ENCODE results near the gene PLA2G7.

PLA2G7 gene

DNA sequence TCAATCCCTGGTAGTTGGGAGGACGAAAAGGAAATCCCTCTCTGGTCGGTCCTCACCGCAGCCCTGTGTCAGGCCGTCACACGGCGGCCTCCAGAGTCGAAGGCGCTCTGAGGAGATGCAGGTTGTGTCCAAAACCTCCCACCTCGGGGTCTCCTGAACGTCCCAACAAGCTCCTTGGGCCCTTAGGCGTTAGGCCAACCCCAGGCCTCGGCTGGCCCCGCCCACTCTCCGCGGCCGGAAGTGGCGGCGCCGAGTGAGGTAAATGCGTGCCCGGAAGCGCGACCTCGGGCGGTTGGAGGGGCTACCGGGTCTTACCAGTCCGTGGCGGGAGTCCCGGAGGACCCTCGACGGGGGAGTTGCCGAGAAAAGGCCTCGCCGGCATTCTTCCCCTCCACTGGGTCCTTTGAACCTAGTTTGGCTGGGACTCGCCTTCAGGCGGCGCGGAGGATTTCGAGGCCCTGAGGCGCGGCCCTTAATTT, 47.5 kb downstream of the PLA2G7 start, which contains the start of gene TDRD6:
Gene TDRD6, plus strand, starts transcription at position 267 of the 479 bp plus-strand sequence. CDS start 244 bp downstream, outside the sequence.
- no peak for DNase-seq

GRCh38 chr6:46684771-46685170, 50.4 kb downstream of the PLA2G7 start:
- no peak for DNase-seq

GRCh38 chr6:46677314-46677654, 57.9 kb downstream of the PLA2G7 start:
- no peak for DNase-seq

DNA sequence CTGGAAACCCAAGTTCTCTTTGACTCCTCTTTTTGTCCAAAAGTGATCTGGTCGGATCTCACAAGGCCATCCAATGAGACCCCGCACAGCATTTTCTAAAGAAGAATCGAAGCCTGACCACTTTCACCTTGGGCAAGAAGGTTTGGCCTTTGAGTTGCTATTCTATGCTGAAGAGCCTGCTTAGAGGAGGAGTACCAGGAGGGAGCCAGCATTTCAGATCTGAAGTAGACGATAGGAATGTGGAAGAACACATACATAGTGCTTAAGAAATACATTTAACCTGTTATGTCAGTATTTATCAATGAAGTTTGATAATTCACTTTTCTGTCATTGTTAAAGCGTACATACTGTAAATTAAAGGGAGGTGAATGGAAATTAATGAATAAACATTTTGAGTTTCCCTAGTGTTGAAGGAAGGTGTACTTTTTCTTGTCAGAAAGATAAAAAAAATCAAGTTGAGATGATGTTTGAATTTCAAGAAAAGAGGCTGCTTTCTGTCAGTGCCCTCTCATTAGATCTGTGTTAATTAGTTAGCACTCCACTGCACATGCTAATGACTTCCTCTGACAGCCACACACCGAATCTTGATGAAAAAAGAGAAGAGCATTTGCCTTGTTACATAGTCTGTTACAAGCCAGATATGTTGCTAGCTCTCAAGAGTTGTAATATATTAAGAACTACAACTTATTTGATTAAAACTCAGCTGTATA, 58.4 kb downstream of the PLA2G7 start:
- DNase-seq = no peak

DNA sequence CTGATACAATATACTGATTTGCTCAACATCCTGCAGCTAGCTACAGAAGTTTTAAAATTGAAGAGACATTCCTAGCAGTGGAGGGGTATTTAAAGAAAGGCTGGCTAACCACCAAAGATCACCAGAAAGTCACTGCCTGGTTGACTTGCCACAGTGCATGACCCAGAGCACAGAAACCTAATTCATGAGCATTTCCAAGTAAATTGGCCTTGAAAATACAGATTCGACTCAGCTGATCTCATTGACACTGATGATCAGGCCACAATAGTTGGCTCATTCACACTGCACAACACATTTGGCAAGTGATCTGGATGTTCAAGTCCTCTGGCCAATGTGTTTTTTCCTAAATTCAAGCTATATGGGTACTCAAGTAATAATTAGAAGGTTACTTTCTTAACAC, 60.8 kb downstream of the PLA2G7 start:
- DNase-seq = no peak

DNA sequence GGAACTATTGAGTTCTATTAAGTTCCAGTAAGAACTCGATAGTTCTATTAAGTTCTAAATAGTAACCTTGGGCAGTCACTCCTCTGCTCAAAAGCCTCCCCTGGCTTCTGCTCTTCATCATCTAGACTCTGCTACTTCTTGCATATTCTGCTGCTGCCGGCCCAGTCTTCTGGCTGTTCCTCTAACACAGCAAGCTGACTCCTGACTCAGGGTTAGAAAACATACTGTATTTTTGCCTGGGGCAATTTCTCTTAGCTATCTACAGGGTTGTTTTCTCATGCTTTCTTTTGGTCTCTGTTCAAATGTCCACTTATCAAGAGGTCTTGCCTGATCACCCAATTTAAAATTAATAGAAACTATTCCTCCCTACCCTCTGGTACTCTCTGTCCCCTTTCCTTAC, 67.8 kb downstream of the PLA2G7 start:
- no peak for DNase-seq

DNA sequence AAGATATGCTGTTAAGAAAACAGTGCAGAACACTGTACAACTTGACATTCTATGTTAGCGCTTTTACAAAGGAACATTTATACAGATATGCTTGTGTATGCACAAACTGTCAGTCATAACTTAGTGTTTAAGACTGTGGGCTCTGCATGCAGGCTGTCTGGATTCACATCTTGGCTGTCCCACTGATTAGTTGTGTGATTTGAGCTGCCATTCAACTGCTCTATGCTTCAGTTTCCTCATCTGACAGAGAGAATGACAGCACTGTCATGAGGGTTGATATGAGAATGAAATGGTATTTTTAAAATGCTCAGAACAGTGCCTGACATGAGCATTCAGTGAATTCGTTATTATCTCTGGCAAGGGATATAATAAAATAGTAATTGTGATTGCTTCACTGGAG, 73.7 kb downstream of the PLA2G7 start:
- no peak for DNase-seq

DNA sequence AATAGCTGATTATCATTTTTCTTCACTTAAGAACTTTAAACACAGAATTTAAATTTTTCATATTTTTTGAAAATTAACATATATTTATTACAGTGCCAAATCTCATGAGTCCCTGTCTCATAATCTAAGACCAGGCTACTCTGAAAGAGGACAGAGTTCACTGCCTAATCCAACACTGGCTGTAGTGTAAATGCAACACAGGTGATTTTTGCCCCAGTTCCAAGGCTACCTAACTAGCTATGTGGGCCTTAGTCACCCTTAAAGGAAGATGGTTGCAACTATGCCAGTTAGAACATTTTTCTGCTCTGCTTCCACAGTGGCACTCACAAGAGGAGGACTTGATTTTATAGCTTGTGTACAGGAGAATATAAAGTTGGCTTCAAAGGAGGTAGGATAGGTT, 77.5 kb downstream of the PLA2G7 start:
- DNase-seq = no peak

- no peak for DNase-seq
Measured at GRCh38 chr6:46655803-46656202, 79.4 kb downstream of the PLA2G7 start.
